Thyroid gland (tissue), 4 donors: ENCODE results near the gene KRTAP9-4. TPM values are rescaled to one million over a fixed set of nuclear protein-coding genes. Genes with fewer than 3 reads are reported as not detected.
"Not testable (repeated sequence)": the region's sequence is repeated elsewhere in the genome, so short reads cannot be mapped to it uniquely, and the experiment has no call there.

Experiments used
- DNase-seq, 2 donors: peaks; one replicate each; pipeline ENCODE4 v3.0.0-alpha.2; 2019
- H3K27ac ChIP-seq, 3 donors: fragments of 200-600 bp; sonication (generic); 1 replicate in 2 of 3; 2 replicates in 1 of 3; pipeline ENCODE4 v1.5.1; 2016 to 2019; ENCODE audit warnings: mild to moderate bottlenecking in 1 of 3, moderate library complexity in 1 of 3
- H3K27me3 ChIP-seq: fragments of 200-600 bp; sonication (generic); one replicate; pipeline ENCODE4 v1.5.1; 2019
- H3K36me3 ChIP-seq, 2 donors: fragments of 200-600 bp; sonication (generic); one replicate each; pipeline ENCODE4 v1.5.1; 2016 to 2019
- H3K4me1 ChIP-seq, 2 donors: fragments of 200-600 bp; sonication (generic); one replicate each; pipeline ENCODE4 v1.5.1; 2017 to 2019
- H3K4me3 ChIP-seq, 3 donors: fragments of 200-600 bp; sonication (generic); replicated peaks in 1 of 3; 1 replicate in 2 of 3; 2 replicates in 1 of 3; pipeline ENCODE4 v1.5.1; 2016; ENCODE audit warnings: mild to moderate bottlenecking in 1 of 3
- H3K9me3 ChIP-seq: fragments of 200-600 bp; sonication (generic); one replicate; pipeline ENCODE4 v1.5.1; 2017
- CTCF ChIP-seq, 6 experiments: fragments of 200-600 bp in 3 of 6; fragments of 450-650 bp in 3 of 6; sonication (generic) in 3 of 6; IDR thresholded peaks; one replicate each; pipeline ENCODE4 v1.5.1; 2016 to 2019; ENCODE audit warnings: antibody characterized with exemption in 6 of 6, mild to moderate bottlenecking in 2 of 6, inconsistent platforms in 1 of 6, moderate library complexity in 1 of 6
- POLR2A ChIP-seq, 2 donors: fragments of 450-650 bp; IDR thresholded peaks; one replicate each; pipeline ENCODE4 v1.6.1; 2017; ENCODE audit warnings: antibody characterized with exemption in 2 of 2, mild to moderate bottlenecking in 2 of 2, moderate library complexity in 1 of 2
- WGBS, 2 donors: methylation state at CpG; one replicate each; pipeline ENCODE4 v1.1.5; 2017; 5-methylcytosine and 5-hydroxymethylcytosine counted together
- intact Hi-C: fragments of 100-400 bp; cut with DNase I; formaldehyde crosslinking; loops from one replicate; pipeline ENCODE4 v1.15.1; 2023
- total RNA-seq, 4 donors: library from RNA; depleted of rRNA; stranded (reverse); fragments of >200 nt; gene quantifications; one replicate each; pipeline ENCODE4 v1.2.3, GENCODE V29; 2016

KRTAP9-4 gene
- total RNA-seq, 4 donors from 2014 or later, result not detected

- DNase-seq, result no peak
- Histone ChIP-seq H3K36me3 (no peaks in the 10 kb centered on the region), H3K4me1 (no peaks in the 10 kb centered on the region), H3K27ac (no peak overlapping the region), H3K27me3 (no peaks in the 10 kb centered on the region), H3K9me3 (no peaks in the 10 kb centered on the region), H3K4me3 (no peak overlapping the region)
- TF ChIP-seq POLR2A (IDR thresholded peaks at IDR 0.05), result no peak
- TF ChIP-seq CTCF (IDR thresholded peaks at IDR 0.05), result no peak
- 64 to 90% methylated on average over 2 of the region's 2 CpGs for WGBS, 2 donors
- intact Hi-C loops, result no loop called here
Measured at GRCh38 chr17:41263212-41263611, 13.7 kb downstream of the KRTAP9-4 start.

- DNase-seq, result no peak
- Histone ChIP-seq H3K27ac (no peak overlapping the region), H3K4me1 (no peaks in the 10 kb centered on the region), H3K36me3 (no peaks in the 10 kb centered on the region), H3K27me3 (no peaks in the 10 kb centered on the region), H3K4me3 (no peak overlapping the region), H3K9me3 (no peaks in the 10 kb centered on the region)
- TF ChIP-seq CTCF (IDR thresholded peaks at IDR 0.05), result no peak
- no peak for TF ChIP-seq POLR2A (IDR thresholded peaks at IDR 0.05)
- WGBS, 2 donors, result 36 to 47% methylated on average over 3 of the region's 3 CpGs
- intact Hi-C loops, result no loop called here
Measured at GRCh38 chr17:41264599-41264998, 15.1 kb downstream of the KRTAP9-4 start.

- no peaks in the 10 kb centered on the region for H3K4me1 ChIP-seq
- H3K4me3 ChIP-seq, result no peak within 1 kb of the TSS
- H3K9me3 ChIP-seq, result no peaks in the 10 kb centered on the region
- 52 to 59% methylated on average over 2 of the region's 2 CpGs for WGBS, 2 donors
- DNase-seq, result no peak
- H3K27me3 ChIP-seq, result no peaks in the 10 kb centered on the region
- TF ChIP-seq CTCF (IDR thresholded peaks at IDR 0.05) (no peak), POLR2A (IDR thresholded peaks at IDR 0.05) (no peak)
- H3K27ac ChIP-seq, result no peak within 1 kb of the TSS
- intact Hi-C loops, result no loop called here
- no peaks in the 10 kb centered on the region for H3K36me3 ChIP-seq
Measured at GRCh38 chr17:41265078-41265477, 15.6 kb downstream of the KRTAP9-4 start, which contains the start of gene KRTAP9-6. Gene KRTAP9-6 (plus strand): TSS chr17:41265378. CDS start chr17:41265378, 0 bp downstream.

GRCh38 chr17:41267711-41268110 is 18.2 kb downstream of the KRTAP9-4 start:
- DNase-seq, result no peak
- H3K27ac ChIP-seq, result no peak overlapping the region
- intact Hi-C loops, result no loop called here
- H3K4me1 ChIP-seq, result no peaks in the 10 kb centered on the region
- H3K4me3 ChIP-seq, result no peak overlapping the region
- no peaks in the 10 kb centered on the region for H3K9me3 ChIP-seq
- no peaks in the 10 kb centered on the region for H3K36me3 ChIP-seq
- no CpG with 5 or more reads among the region's 3 CpGs for WGBS, 2 donors
- no peaks in the 10 kb centered on the region for H3K27me3 ChIP-seq
- TF ChIP-seq POLR2A (IDR thresholded peaks at IDR 0.05) (no peak), CTCF (IDR thresholded peaks at IDR 0.05) (no peak)

- H3K27ac ChIP-seq, H3K36me3 ChIP-seq, H3K9me3 ChIP-seq, H3K4me3 ChIP-seq, intact Hi-C loops, H3K27me3 ChIP-seq, DNase-seq, H3K4me1 ChIP-seq: not testable (repeated sequence)
- no CpG with 5 or more reads among the region's 1 CpG for WGBS, 2 donors
Measured at GRCh38 chr17:41271323-41271722, 21.8 kb downstream of the KRTAP9-4 start.

GRCh38 chr17:41271858-41272257 is 22.4 kb downstream of the KRTAP9-4 start:
- Histone ChIP-seq H3K27me3 (no peaks in the 10 kb centered on the region), H3K9me3 (no peaks in the 10 kb centered on the region), H3K4me3 (no peak overlapping the region), H3K4me1 (no peaks in the 10 kb centered on the region), H3K27ac (no peak overlapping the region), H3K36me3 (no peaks in the 10 kb centered on the region)
- DNase-seq, result no peak
- TF ChIP-seq POLR2A (IDR thresholded peaks at IDR 0.05), result no peak
- no CpG with 5 or more reads among the region's 1 CpG for WGBS, 2 donors
- intact Hi-C loops, result no loop called here

GRCh38 chr17:41275648-41276190 is 26.2 kb downstream of the KRTAP9-4 start, which contains the start of gene KRTAP9-7:
Gene KRTAP9-7 (plus strand): TSS chr17:41275698. CDS start chr17:41275698, 0 bp downstream.
- intact Hi-C loops, H3K9me3 ChIP-seq, H3K27ac ChIP-seq, DNase-seq, H3K36me3 ChIP-seq, H3K4me3 ChIP-seq, H3K27me3 ChIP-seq, H3K4me1 ChIP-seq: not testable (repeated sequence)
- WGBS, 2 donors, result 67 to 100% methylated on average over 1 to 3 of the region's 3 CpGs
